Left renal pelvis (tissue), 4 donors: ENCODE results near the gene CDKAL1. TPM values are rescaled to one million over a fixed set of nuclear protein-coding genes. Genes with fewer than 3 reads are reported as not detected.

Source experiments
- polyA plus RNA-seq, 4 donors: library from polyadenylated mRNA; unstranded; fragments of 120-200 nt; gene quantifications; one replicate each; pipeline ENCODE4 v1.2.1, GENCODE V29; 2013; ENCODE audit not compliant: insufficient read length in 4 of 4

CDKAL1 gene
- polyA plus RNA-seq, 4 donors, result 14.7 to 20.4 (median 19.6) TPM

Other genes with a start within 250 kb of the CDKAL1 start
- gene E2F3, start 132.6 kb upstream of the CDKAL1 start, polyA plus RNA-seq, result 10 to 100 TPM in 3 of 4 donors, 1 to 10 TPM in 1; 8.3 to 20.1 (median 19.4) TPM